HG03442 (cell line): ENCODE measurements around the gene PHOSPHO2.

Experiments used
- ATAC-seq: cut with Tn5 transposase; IDR thresholded peaks from one replicate; pipeline ENCODE4 v1.9.1; 2021; ENCODE audit warnings: mild to moderate bottlenecking, moderate library complexity; ENCODE audit not compliant: unreplicated experiment

PHOSPHO2 gene, protein sequence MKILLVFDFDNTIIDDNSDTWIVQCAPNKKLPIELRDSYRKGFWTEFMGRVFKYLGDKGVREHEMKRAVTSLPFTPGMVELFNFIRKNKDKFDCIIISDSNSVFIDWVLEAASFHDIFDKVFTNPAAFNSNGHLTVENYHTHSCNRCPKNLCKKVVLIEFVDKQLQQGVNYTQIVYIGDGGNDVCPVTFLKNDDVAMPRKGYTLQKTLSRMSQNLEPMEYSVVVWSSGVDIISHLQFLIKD

GRCh38 chr2:169694113-169694893 is at the start of gene PHOSPHO2, which contains the start of gene CFAP210:
TSS of gene PHOSPHO2 (plus strand) at chr2:169694469. CDS start at chr2:169700972, 6,503 bp downstream.
TSS of gene CFAP210 (minus strand) at chr2:169694405. CDS start at chr2:169694327, 78 bp downstream.
- peak; percentile 99 for ATAC-seq

DNA sequence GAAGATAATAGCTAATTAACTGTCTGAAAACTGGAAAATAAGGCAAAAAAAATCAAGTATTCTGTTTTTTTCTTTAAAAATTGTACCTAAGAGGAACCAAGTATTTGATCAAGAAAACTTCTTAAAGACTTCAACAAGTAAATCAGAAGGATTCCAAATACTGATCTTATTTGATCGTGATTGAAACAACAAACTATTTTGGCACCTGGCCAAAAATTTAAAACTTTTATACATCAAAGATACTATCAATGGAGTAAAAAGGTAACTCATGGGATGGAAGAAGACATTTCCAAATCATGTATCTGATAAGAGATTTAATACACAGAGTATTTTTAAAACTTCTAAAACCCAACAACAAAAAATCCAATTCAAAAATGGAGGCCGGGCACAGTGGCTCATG is 46.8 kb upstream of the PHOSPHO2 start:
- no peak for ATAC-seq

DNA sequence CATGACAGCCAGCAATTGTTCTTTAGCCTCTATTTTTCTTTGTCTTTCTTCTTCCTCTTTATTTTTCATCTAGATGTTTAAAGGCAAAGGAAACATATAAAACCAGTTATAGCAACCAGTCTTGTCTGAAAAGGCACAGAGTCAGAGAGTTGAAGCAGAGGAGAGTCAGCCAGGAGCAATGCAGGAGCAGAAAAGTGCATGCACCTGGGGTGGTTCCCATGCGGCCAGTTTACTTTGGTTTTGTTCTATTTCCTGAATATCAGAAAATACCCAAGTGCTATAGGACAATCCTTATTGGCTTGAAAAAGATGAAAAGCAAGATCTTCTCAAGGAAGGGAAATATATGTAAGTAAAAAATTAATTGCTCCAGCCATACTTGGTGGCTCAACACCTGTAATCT is 45.0 kb upstream of the PHOSPHO2 start:
- no peak for ATAC-seq

GRCh38 chr2:169653636-169654035 is 40.6 kb upstream of the PHOSPHO2 start:
- no peak for ATAC-seq

GRCh38 chr2:169656164-169656563 is 38.1 kb upstream of the PHOSPHO2 start:
- no peak for ATAC-seq

DNA sequence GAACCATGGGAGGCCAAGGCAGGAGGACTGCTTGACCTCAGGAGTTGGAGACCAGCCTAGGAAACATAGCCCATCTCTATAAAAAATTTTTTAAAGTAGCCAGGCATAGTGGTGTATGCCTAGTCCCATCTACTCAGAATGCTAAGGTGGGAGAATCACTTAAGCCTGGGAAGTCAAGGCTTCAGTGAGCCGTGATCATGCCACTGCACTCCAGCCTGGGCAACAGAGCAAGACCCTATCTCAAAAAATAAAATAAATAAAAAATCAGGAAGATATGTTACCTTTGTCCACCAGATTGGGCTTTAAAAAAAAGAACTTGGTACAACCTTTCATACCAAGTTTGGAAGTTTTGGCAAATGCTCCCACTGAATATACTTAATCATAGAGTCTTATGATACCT is 35.4 kb upstream of the PHOSPHO2 start:
- no peak for ATAC-seq

GRCh38 chr2:169659320-169659719 is 34.9 kb upstream of the PHOSPHO2 start:
- ATAC-seq = no peak

DNA sequence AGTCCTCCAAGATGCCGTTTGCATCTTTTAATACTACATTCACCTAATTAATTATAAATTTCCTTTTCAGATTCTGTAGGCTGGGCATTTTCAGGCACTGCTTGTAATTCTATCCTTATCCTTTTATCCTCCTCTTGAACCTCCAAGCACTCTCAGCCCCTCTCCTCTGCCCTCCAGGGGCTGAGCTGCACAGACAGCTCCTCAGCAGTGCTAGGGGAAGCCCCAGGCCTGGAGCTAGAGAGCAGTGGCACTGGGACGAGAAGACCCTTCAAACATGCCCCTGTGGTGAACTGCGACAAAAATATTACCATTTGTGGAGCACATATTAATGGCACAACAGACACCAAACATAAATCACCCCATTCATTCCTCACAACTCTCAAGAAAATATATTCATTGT is 33.0 kb upstream of the PHOSPHO2 start:
- no peak for ATAC-seq

GRCh38 chr2:169662744-169663143 is 31.5 kb upstream of the PHOSPHO2 start:
- ATAC-seq = no peak

DNA sequence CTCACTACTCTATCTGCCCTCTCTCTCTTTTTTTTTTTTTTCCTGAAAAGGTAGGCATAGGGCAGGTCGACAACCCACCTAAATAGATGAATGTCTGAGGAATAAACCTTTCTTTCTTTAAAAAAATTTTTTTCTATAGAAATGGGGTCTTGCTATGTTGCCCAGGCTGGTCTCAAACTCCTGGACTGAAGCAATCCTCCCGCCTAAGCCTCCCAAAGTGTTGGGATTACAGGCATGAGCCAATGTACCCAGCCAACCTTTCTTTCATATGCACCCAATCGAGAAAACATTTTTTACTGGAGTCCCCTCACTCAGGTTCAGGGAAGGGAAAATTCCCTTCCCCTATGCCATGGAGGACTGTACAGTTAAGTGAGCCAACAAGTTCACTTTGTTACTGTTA is 31.0 kb upstream of the PHOSPHO2 start:
- ATAC-seq = no peak

- ATAC-seq = no peak
These were observed 29.7 kb upstream of the PHOSPHO2 start for GRCh38 chr2:169664600-169664977.

GRCh38 chr2:169664978-169665930 is 29.0 kb upstream of the PHOSPHO2 start:
- no peak for ATAC-seq

GRCh38 chr2:169667583-169667982 is 26.7 kb upstream of the PHOSPHO2 start:
- ATAC-seq = no peak

DNA sequence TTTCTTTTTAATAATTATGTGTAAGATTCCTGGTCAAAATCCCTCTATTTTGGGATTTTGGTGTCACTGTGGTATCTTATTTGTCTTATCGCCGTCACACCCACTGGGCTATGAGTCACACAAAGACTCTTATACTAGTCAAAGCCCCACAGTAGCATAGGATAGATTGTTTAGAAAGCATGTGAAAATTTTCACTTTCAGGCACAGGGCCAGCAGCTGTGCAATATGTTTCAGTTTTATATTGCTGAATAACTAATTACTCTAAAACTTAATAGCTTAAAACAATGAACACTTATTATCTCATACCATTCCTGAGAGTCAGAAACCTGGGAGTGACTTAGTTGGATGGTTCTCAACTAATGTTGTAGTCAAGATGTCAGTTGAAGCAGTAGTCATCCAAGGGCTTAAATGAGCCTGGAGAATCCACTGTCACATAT is 24.0 kb upstream of the PHOSPHO2 start:
- peak; percentile 65 for ATAC-seq

GRCh38 chr2:169670937-169671336 is 23.3 kb upstream of the PHOSPHO2 start:
- no peak for ATAC-seq

DNA sequence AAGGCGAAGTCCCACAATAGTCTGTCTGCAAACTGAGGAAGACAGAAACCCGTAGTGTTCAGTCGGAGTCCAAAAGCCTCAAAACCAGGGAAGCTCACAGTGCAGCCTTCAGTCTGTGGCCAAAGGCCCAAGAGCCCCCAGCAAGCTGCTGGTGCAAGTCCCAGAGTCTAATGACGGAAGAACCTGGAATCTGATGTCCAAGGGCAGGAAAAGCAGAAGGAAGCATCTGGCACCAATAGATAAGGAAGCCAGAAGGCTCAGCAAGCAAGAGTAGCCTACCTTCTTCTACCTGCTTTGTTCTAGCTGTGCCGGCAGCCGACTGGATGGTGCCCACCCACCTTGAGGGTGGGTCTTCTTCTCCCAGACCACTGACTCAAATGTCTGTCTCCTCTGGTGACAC is 21.9 kb upstream of the PHOSPHO2 start:
- ATAC-seq = no peak

DNA sequence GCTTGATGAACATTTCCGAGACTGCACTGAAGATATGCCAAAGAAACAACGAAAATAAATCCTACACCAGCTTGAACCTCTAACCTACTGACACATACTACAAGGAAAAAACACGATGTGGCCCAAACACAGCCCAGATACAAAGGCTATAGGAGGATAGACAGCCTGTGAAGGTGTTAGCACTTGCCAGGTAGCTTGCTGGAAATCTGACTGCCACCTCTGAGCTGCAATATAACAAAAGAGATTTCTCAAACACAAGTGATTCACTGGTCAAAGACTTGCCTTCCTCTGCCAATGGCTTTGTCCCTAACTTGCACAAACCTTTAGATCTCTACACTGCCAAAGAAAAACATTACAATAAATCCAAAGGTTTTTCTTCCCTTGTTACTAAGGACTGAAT is 21.2 kb upstream of the PHOSPHO2 start:
- ATAC-seq = no peak

DNA sequence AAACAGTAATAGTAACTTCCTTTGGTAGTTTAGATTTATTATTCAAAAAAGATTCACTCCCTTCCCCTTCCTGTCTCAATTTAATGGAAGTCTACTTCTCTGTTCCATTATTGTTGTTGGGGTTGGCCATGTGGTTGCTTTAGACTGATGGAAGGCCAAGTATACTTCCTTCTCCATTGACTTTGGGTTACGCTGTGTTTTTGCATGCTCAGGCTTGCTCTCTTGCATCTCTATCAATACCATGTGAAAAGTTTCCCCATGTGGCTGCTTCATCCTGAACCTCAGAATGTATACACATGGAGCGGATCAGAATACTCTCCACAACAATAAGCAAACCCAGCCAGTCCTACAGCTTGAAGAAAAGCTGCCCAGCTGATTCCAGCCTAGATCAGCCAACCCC is 20.3 kb upstream of the PHOSPHO2 start:
- ATAC-seq = no peak

DNA sequence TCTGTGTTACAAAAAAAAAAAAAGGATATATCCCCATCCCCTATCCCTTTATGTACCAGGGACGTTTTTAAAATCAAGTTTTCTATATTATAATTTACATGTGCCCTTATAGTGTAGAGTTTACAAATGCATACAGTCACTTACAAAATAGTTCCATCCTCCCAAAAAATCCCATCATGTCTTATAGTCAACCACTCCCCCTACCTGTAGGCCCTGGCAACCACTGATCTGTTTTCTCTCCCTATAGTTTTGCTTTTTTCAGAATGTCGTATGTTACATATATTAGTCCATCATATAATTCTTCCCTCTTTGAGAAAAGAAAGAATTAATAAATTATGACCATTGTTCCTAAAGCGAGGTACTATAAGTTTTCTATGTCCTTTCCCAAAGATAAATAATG is 17.9 kb upstream of the PHOSPHO2 start:
- ATAC-seq = no peak

DNA sequence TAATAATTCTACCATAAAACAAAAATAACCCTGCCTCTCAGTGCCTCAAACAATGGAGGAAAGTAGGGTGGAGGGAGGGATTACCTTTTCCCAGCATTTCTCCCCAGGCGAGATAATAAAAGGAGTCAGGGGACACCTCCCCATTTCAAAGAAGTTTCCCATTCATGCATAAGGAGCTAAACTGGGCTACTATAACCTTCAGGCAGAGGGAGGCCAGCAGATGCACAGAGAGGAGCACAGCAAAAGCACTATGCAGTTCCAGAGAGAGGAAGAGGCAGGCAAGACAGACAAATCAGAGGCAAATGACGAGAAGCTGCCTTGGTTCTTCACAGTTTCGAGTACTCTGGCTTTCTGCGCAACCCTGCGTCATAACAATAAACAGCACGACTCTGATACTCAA is 17.4 kb upstream of the PHOSPHO2 start:
- no peak for ATAC-seq

GRCh38 chr2:169683054-169683424 is 11.2 kb upstream of the PHOSPHO2 start:
- ATAC-seq = no peak
